ENCODE measurements around the gene PZP. TPM values are rescaled to one million over a fixed set of nuclear protein-coding genes. Genes with fewer than 3 reads are reported as not detected.

Gene PZP
- total RNA-seq (1 to 10 TPM; 3.8 to 4.6 TPM), polyA plus RNA-seq (under 1 TPM; 0.61 to 0.69 TPM)
- long read RNA-seq, donor 1 = 0 reads
- long read RNA-seq, donor 2 = 0 reads
- long read RNA-seq, donor 3 = 0 reads
- long read RNA-seq, donor 4 = 0 reads
- long read RNA-seq, donor 5 = 0 reads

DNA sequence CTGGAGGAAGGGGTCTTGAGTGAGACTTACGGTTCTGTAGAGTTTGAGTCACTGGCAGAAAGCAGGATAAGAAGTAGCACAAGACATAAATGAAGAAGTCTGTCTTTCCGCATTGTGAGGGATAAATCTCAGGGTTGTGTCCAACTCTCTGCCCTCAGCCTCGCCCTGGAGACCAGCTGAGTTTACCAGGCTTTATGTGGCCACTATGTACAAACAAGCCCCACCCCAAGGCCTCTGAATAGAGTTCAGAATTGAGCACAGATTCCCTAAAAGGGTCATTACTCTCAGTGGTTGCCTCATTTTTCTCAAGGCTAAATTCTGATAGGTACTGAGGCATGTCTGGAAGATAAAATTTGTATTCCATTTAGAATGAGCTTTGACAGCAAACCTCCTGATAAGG, at the start of gene PZP:
TSS of gene PZP (minus strand) at position 167 of the 400 bp plus-strand sequence. CDS start at position 113, 54 bp downstream.
- TF ChIP-seq, protein P1, sequence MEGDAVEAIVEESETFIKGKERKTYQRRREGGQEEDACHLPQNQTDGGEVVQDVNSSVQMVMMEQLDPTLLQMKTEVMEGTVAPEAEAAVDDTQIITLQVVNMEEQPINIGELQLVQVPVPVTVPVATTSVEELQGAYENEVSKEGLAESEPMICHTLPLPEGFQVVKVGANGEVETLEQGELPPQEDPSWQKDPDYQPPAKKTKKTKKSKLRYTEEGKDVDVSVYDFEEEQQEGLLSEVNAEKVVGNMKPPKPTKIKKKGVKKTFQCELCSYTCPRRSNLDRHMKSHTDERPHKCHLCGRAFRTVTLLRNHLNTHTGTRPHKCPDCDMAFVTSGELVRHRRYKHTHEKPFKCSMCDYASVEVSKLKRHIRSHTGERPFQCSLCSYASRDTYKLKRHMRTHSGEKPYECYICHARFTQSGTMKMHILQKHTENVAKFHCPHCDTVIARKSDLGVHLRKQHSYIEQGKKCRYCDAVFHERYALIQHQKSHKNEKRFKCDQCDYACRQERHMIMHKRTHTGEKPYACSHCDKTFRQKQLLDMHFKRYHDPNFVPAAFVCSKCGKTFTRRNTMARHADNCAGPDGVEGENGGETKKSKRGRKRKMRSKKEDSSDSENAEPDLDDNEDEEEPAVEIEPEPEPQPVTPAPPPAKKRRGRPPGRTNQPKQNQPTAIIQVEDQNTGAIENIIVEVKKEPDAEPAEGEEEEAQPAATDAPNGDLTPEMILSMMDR (IDR thresholded peaks at IDR 0.05; ENCODE audit: control extremely low read depth, extremely low read depth) = no peak
- Histone ChIP-seq H3K4me1 (ENCODE audit: control insufficient read depth in 5 of 5, insufficient read depth in 5 of 5, low read length in 5 of 5) (peaks cover 0 to 8% (median 6%) of the 10 kb centered on the region in 5 donors), H3K4me3 (no peak within 1 kb of the TSS), H3K36me3 (ENCODE audit: control insufficient read depth in 4 of 4, insufficient read depth in 4 of 4, low read length in 4 of 4) (no peaks in the 10 kb centered on the region), H3K27ac (ENCODE audit: low read depth in 1 of 2, low read length in 1 of 2) (no peak within 1 kb of the TSS), H3K9me3 (ENCODE audit: control insufficient read depth in 4 of 4, insufficient read depth in 3 of 4, low read length in 3 of 4) (peaks cover 0 to 4% (median under 1%) of the 10 kb centered on the region in 4 donors), H3K9ac (ENCODE audit: insufficient read depth in 1 of 2, low read length in 2 of 2) (no peak within 1 kb of the TSS), H3K27me3 (ENCODE audit: control insufficient read depth in 3 of 3, insufficient read depth in 3 of 3, low read length in 2 of 3) (no peaks in the 10 kb centered on the region)
- 91 to 93% methylated on average over 3 of the region's 3 CpGs for WGBS, 2 donors
- no peak for DNase-seq
- no peak for ATAC-seq (ENCODE audit: insufficient read depth, low FRiP score)

DNA sequence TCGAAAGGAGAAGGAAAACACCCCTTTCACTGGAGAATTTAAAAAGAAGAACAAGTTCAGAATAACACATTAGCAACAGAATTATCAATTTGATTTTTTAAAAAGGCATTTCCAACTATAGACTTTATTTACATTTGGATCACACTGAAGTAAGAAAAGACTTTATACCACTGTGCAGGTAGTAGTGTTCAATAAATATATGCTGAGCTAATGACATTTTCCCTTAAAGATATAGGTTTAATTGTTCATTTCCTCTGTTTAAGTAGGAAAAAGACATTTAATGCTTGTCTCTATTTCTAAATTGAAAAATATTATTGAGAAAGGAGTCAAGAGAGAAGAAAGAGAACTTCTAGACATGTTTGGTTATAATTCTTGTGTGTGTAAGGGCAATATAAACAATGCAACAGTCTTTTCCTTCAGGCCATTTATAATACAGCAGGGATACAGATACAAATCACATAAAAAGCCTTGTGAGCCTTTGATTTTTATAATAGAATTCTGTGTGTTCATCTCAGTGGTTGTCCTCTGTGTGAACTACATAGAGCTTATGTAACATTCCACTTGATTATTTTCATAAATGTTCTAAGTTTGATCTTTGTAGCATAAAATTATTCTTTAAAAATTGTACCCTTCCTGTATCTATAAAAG, 48.7 kb upstream of the PZP start:
- no peak for ATAC-seq (ENCODE audit: insufficient read depth, low FRiP score)

DNA sequence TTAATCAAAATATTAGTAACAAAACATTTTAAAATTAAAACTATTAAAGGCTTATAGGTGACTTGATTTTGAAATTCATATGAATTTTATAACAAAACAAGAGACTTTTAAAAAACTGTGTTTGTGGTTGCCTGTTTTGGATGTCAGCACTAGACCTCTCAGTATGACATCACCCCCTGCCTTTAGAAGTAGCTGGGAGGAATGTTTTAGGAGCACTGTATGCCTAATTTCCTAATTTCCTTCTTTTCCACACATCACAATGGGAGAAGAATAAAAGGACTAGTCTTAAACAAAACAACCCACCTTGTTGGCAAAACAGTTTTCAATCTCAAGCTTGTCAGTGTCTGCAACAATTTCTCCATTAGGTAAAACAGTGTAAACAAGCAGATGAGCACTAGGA, 48.1 kb upstream of the PZP start:
- Histone ChIP-seq H3K36me3 (ENCODE audit: control insufficient read depth in 4 of 4, insufficient read depth in 4 of 4, low read length in 4 of 4) (no peaks in the 10 kb centered on the region), H3K27ac (ENCODE audit: low read depth in 1 of 2, low read length in 1 of 2) (no peak overlapping the region), H3K4me1 (ENCODE audit: control insufficient read depth in 5 of 5, insufficient read depth in 5 of 5, low read length in 5 of 5) (peaks cover 0 to 27% (median 0%) of the 10 kb centered on the region in 5 donors), H3K9me3 (ENCODE audit: control insufficient read depth in 4 of 4, insufficient read depth in 3 of 4, low read length in 3 of 4) (no peaks in the 10 kb centered on the region), H3K4me3 (no peak overlapping the region), H3K9ac (ENCODE audit: insufficient read depth in 1 of 2, low read length in 2 of 2) (peak overlapping the region in 1 of 2 donors; percentile 34), H3K27me3 (ENCODE audit: control insufficient read depth in 3 of 3, insufficient read depth in 3 of 3, low read length in 2 of 3) (no peaks in the 10 kb centered on the region)
- TF ChIP-seq, protein P1 (IDR thresholded peaks at IDR 0.05; ENCODE audit: control extremely low read depth, extremely low read depth) = no peak
- peak in 2 of 3 donors; percentile 57 to 63 for DNase-seq
- no peak for ATAC-seq (ENCODE audit: insufficient read depth, low FRiP score)

More for the DNA sequence above, 48.7 kb upstream of the PZP start:
- no peak overlapping the region for H3K27ac ChIP-seq (ENCODE audit: low read depth in 1 of 2, low read length in 1 of 2)
- no peak overlapping the region for H3K4me3 ChIP-seq
- H3K9me3 ChIP-seq (ENCODE audit: control insufficient read depth in 4 of 4, insufficient read depth in 3 of 4, low read length in 3 of 4) = no peaks in the 10 kb centered on the region
- H3K27me3 ChIP-seq (ENCODE audit: control insufficient read depth in 3 of 3, insufficient read depth in 3 of 3, low read length in 2 of 3) = no peaks in the 10 kb centered on the region
- DNase-seq = peak in 2 of 3 donors; percentile 28 to 29
- H3K36me3 ChIP-seq (ENCODE audit: control insufficient read depth in 4 of 4, insufficient read depth in 4 of 4, low read length in 4 of 4) = no peaks in the 10 kb centered on the region
- peaks cover 0 to 27% (median 0%) of the 10 kb centered on the region in 5 donors for H3K4me1 ChIP-seq (ENCODE audit: control insufficient read depth in 5 of 5, insufficient read depth in 5 of 5, low read length in 5 of 5)
- TF ChIP-seq, protein P1 (IDR thresholded peaks at IDR 0.05; ENCODE audit: control extremely low read depth, extremely low read depth) = no peak
- 67 to 79% methylated on average over 1 of the region's 1 CpG for WGBS, 2 donors
- H3K9ac ChIP-seq (ENCODE audit: insufficient read depth in 1 of 2, low read length in 2 of 2) = peak overlapping the region in 1 of 2 donors; percentile 34
